Measurements from ENCODE around the gene OR1I1.

- TF ChIP-seq CTCF (IDR thresholded peaks at IDR 0.05; ENCODE audit: insufficient read depth, low read length, poor library complexity, severe bottlenecking), result no peak
- TF ChIP-seq EZH2phosphoT487 (conservative IDR thresholded peaks at IDR 0.05; ENCODE audit: low read length), result no peak
Measured at GRCh38 chr19:15035795-15036311, 46.2 kb upstream of the OR1I1 start.

All from SU-DHL-6 (cell line).